Lower lobe of right lung (tissue), 2 donors: ENCODE data around the gene SGMS1. TPM values are rescaled to one million over a fixed set of nuclear protein-coding genes. Genes with fewer than 3 reads are reported as not detected.

Source experiments
- ATAC-seq, 2 donors: fragments of 200-7000 bp; cut with Tn5 transposase; one replicate each; pipeline ENCODE4 v1.9.1; 2020 to 2022; ENCODE audit warnings: mild to moderate bottlenecking in 2 of 2, moderate library complexity in 2 of 2
- DNase-seq: peaks from one replicate; pipeline ENCODE4 v3.0.0-alpha.2; 2020
- H3K27ac ChIP-seq: fragments of 200-600 bp; one replicate; pipeline ENCODE4 v1.8.0; 2022
- H3K27me3 ChIP-seq: fragments of 200-600 bp; one replicate; pipeline ENCODE4 v1.8.0; 2022; ENCODE audit warnings: low read depth
- H3K36me3 ChIP-seq: fragments of 200-600 bp; one replicate; pipeline ENCODE4 v1.8.0; 2022; ENCODE audit warnings: mild to moderate bottlenecking
- H3K4me1 ChIP-seq: fragments of 200-600 bp; one replicate; pipeline ENCODE4 v1.8.0; 2022
- H3K4me3 ChIP-seq: fragments of 200-600 bp; one replicate; pipeline ENCODE4 v1.8.0; 2022; ENCODE audit warnings: mild to moderate bottlenecking
- H3K9me3 ChIP-seq: fragments of 200-600 bp; one replicate; pipeline ENCODE4 v1.8.0; 2022
- intact Hi-C: fragments of 100-400 bp; cut with DNase I; formaldehyde crosslinking; loops from one replicate; pipeline ENCODE4 v1.11.0; 2022
- total RNA-seq: library from RNA; stranded (reverse); fragmentation: NEBNext Ultra II Directional; extraction: Animal tissue kit (Norgen Biotek cat#: 25700); gene quantifications from one replicate; pipeline ENCODE4 v1.2.1, GENCODE V29; 2021
- TF ChIP-seq, protein P1 (sequence below): fragments of 200-600 bp; IDR thresholded peaks from one replicate; pipeline ENCODE4 v1.8.0; 2022; ENCODE audit warnings: antibody characterized with exemption, mild to moderate bottlenecking
- donor health status: DM: no; HTN: yes; CAD: no; lungs with severe emphysema.

Gene SGMS1
- total RNA-seq, 1 donor from 2014 or later: 72.3 TPM

DNA sequence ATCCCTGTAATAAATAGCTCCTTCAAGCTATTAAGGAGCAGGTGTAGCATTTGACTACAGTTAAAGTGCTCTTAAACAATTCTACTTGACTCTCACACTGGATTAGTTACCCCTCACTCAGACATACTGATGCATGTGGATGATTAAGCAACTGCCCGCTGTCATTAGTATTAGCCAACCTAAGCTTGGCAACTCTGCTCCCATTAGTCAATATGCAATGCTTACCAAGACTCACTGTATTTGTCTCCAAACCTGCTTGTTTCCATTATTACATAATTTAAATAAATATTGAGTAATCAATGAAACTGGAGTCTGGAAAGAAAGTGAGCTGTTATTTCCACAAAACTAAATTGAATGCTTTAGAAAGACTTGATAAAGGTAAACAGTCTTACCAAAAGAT is 228.5 kb downstream of the SGMS1 start:
- no peaks in the 10 kb centered on the region for H3K9me3 ChIP-seq
- no peak overlapping the region for H3K4me3 ChIP-seq
- TF ChIP-seq, protein P1, sequence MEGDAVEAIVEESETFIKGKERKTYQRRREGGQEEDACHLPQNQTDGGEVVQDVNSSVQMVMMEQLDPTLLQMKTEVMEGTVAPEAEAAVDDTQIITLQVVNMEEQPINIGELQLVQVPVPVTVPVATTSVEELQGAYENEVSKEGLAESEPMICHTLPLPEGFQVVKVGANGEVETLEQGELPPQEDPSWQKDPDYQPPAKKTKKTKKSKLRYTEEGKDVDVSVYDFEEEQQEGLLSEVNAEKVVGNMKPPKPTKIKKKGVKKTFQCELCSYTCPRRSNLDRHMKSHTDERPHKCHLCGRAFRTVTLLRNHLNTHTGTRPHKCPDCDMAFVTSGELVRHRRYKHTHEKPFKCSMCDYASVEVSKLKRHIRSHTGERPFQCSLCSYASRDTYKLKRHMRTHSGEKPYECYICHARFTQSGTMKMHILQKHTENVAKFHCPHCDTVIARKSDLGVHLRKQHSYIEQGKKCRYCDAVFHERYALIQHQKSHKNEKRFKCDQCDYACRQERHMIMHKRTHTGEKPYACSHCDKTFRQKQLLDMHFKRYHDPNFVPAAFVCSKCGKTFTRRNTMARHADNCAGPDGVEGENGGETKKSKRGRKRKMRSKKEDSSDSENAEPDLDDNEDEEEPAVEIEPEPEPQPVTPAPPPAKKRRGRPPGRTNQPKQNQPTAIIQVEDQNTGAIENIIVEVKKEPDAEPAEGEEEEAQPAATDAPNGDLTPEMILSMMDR: no peak
- ATAC-seq (peak; percentile 91 to 93), DNase-seq (no peak)
- peaks cover 68% of the 10 kb centered on the region for H3K4me1 ChIP-seq
- peak overlapping the region; percentile 58 for H3K27ac ChIP-seq
- intact Hi-C loops: no loop called here
- no peaks in the 10 kb centered on the region for H3K27me3 ChIP-seq
- no peaks in the 10 kb centered on the region for H3K36me3 ChIP-seq

DNA sequence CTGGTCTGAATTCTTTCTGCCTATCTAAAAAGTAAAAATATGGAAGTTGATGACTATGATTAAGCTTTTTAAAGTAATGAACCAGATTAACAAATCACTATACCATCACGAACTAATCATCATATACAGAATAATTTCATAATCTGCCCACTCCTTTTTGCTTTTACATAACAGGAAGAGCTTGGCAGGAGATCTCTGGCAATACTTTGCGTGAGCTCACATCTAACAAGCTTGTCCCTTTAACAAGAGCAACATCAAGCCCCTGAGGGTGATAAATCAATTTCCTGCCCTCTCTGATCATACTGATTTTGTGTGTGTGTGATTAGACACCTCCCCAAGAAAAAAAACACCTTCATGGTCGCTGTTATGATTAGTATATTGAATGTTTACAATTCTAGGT is 228.9 kb downstream of the SGMS1 start:
- ATAC-seq: peak; percentile 48 to 53
- TF ChIP-seq, protein P1: no peak
- intact Hi-C loops: no loop called here

DNA sequence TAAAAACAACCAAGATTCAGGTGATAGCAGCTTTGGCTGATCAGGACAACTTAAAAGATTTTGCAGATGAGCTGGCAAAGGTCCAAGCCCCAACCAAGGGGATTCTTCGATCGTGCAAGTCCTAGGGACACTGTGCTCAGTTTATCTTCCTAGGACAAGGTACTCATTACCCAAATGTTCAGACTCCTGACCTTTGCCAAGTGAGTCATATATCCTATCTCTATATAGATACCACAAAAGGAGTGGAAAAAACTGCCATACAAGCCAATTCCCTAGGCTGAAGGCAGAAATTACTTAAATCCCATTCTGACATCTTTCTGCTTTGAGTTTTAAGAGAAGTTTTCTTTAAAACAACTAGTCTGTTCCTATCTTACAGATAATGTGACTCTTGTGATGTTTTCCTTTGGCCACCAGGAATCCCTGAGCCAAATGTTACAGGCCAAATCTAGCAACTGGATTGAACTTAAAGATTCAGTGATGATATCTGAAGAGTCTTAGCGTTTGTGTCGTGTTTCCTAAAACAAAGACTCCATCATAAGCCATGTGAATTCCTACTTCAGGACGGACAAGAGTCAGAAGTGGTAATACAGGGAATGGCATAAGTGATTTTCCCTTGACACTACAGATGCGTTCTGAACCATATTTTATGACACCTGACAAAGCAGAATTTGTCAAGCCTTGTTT is 229.8 kb downstream of the SGMS1 start:
- ATAC-seq: no peak
- Histone ChIP-seq H3K36me3 (no peaks in the 10 kb centered on the region), H3K27ac (no peak overlapping the region), H3K27me3 (no peaks in the 10 kb centered on the region), H3K4me3 (no peak overlapping the region), H3K4me1 (peaks cover 68% of the 10 kb centered on the region), H3K9me3 (no peaks in the 10 kb centered on the region)
- DNase-seq: no peak
- TF ChIP-seq, protein P1: no peak
- intact Hi-C loops: no loop called here

More for the DNA sequence above, 228.9 kb downstream of the SGMS1 start:
- Histone ChIP-seq H3K27ac (peak overlapping the region; percentile 57), H3K4me3 (no peak overlapping the region), H3K4me1 (peaks cover 68% of the 10 kb centered on the region), H3K36me3 (no peaks in the 10 kb centered on the region), H3K27me3 (no peaks in the 10 kb centered on the region), H3K9me3 (no peaks in the 10 kb centered on the region)
- DNase-seq: no peak

DNA sequence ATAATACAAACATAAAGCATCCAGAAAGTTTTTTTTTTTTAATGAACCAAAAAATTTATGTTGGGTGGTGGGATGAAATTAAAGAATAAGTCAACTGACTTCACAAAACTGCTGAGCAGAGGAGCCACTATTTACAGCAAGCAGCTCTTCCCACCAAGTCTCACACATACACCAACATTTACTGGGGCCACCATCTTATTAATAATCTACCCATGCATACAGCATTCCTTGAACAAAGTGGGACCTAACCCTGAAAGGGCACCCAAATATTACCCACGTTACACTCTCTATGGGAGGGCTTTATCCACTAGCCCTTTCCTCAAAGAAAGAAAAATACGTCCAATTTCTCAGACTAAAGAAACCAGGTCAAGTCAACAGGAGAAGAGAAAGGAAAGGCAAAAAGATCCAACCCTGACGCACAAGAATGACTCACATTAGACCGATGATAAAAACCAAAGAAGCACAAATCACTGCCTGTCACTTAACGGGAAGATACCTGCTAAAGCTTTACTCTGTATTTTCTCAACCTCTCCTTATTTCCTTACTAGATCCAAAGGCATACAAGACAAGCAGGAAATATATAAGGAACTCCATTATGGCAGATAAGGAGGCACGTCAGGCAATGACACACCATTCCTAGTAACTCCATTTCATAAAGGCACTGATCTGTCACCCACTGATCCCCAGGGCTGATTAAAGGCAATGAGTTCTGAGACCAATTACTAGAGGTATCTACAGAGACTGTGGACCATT is 230.6 kb downstream of the SGMS1 start:
- no peak for ATAC-seq
- no peak overlapping the region for H3K4me3 ChIP-seq
- intact Hi-C loops: no loop called here
- H3K27ac ChIP-seq: no peak overlapping the region
- H3K4me1 ChIP-seq: peaks cover 68% of the 10 kb centered on the region
- H3K27me3 ChIP-seq: no peaks in the 10 kb centered on the region
- TF ChIP-seq, protein P1: no peak
- DNase-seq: no peak
- no peaks in the 10 kb centered on the region for H3K9me3 ChIP-seq
- no peaks in the 10 kb centered on the region for H3K36me3 ChIP-seq

DNA sequence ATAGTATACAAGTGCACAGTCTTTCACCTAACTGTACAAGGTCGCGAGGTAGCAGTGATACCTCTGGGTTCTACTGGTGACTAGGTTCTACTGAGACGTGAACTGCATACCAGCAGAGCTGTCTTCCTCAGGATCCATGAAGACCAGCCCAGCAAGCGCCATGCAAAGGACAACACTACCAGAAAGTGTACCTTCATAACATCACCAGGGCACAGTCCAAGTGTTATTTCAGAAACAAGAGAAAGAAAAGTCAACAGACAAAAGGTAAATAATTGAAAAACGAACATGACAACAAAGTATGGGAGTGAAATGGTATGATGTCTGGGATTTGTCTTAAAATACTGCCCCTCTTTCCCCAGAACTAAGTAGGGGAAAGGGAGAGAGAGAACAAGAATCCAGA is 231.3 kb downstream of the SGMS1 start:
- H3K4me3 ChIP-seq: no peak overlapping the region
- H3K4me1 ChIP-seq: peaks cover 69% of the 10 kb centered on the region
- no peaks in the 10 kb centered on the region for H3K9me3 ChIP-seq
- no peaks in the 10 kb centered on the region for H3K36me3 ChIP-seq
- intact Hi-C loops: no loop called here
- no peak for ATAC-seq
- DNase-seq: no peak
- TF ChIP-seq, protein P1: no peak
- H3K27ac ChIP-seq: no peak overlapping the region
- no peaks in the 10 kb centered on the region for H3K27me3 ChIP-seq
